HG02588 (cell line): Measurements from ENCODE around the gene ADAP1.
"Not testable (repeated sequence)": the region's sequence is repeated elsewhere in the genome, so short reads cannot be mapped to it uniquely, and the experiment has no call there.

Experiments
- ATAC-seq: cut with Tn5 transposase; IDR thresholded peaks from one replicate; pipeline ENCODE4 v1.9.1; 2021; ENCODE audit warnings: mild to moderate bottlenecking, moderate library complexity; ENCODE audit not compliant: unreplicated experiment

The ADAP1 gene

DNA sequence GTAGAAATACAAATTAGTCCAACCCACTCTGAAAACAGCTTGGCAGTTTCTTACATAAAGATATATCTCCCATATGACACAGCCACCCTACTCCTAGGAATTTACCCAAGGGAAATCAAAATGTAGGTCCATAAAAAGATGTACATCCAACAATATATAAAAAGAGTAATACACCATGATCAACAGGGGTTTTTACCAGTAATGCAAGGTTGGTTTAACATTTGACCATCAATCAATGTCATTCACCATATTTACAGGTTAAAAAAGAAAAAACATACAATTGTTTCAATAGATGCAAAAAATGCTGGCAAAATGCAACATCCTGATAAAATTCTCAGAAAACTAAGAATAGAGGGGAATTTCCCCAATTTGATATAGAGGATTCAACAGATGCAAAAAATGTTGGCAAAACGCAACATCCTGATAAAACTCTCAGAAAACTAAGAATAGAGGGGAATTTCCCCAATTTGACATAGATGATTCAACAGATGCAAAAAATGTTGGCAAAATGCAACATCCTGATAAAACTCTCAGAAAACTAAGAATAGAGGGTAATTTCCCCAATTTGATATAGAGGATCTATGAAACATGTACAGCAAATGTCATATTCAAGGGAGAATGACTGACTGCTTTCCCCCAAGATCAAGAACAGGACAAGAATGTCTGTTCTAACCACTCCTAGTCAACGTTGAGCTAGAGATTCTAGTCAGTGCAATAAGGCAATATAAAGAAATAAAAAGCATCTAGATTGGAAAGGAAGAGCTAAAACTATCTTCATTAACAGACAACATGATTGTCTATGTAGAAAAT lies 13.7 kb downstream of the ADAP1 start:
- ATAC-seq: no peak

DNA sequence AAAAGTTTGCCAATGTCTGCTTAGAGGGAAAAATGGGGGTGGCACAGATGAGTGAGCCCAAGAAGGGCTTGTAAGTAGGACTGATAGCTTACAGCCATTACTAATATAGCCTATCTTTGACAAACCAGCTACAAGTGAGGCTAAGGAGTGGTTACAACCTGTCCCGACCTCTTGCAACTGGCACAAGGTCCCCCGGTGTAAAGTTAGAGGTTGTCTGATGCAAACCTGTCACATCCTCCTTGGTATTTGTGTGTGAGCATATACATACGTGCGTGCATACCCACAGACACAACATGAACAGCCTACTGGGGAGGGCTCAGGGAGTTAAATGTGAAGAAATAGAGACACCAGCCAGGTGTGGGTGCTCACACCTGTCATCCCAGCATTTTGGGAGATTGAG lies 14.6 kb downstream of the ADAP1 start:
- no peak for ATAC-seq

DNA sequence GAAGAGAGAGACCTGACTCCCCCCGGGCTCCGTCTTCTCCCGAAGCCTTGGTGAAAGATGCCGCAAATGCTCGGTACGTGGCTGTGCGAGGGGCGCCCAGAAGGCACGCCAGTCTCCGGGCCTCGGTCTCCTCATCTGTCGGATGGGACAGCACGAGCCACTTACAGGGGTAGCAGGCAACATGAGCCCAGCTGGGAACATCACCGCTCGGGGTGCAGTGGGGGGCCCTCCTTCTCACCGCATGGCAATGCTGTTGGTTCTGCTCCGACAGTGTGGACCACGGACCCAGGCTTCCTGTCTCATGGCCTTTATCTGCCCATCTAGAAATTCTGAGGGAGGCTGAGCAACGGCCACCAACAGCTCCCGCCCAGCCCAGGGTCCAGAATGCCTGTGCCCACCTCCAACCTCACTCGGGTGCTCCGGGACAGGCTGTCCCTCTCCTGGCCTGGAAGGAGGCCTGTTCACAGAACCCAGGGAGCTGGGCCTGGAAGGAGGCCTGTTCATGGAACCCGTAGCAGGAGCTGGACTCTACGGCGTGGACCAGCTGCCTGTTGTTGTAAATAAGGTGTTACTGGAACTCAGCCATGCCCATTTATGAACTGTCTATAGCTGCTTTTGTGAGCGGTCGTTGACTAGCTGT lies 15.8 kb downstream of the ADAP1 start:
- ATAC-seq: no peak

DNA sequence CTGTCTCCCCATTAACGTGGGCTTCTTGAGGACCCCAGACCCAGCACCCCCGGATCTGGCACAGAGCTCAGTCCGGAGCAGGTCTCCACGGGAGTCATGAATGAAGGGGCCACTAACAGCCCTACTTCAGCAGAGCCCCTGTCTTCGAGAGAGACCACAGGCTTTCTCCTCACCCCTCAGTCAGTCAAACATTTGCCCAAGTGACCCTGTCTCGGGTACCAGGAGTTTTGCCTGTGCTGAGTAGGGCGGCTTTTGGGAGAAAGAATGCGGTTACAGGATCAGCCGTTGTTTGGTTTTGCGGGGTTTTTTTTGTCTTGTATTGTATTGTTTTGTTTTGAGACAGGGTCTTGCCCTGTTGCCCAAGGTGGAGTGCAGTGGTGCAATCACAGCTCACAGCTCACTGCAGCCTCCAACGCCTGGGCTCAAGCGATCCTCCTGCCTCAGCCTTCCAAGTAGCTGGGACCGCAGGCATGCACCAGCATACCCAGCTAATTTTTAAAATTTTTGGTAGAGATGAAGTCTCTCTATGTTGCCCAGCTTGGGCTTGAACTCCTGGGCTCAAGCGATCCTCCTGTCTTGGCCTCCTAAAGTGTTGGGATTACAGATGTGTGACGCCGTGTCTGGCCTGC lies 16.5 kb downstream of the ADAP1 start:
- no peak for ATAC-seq

DNA sequence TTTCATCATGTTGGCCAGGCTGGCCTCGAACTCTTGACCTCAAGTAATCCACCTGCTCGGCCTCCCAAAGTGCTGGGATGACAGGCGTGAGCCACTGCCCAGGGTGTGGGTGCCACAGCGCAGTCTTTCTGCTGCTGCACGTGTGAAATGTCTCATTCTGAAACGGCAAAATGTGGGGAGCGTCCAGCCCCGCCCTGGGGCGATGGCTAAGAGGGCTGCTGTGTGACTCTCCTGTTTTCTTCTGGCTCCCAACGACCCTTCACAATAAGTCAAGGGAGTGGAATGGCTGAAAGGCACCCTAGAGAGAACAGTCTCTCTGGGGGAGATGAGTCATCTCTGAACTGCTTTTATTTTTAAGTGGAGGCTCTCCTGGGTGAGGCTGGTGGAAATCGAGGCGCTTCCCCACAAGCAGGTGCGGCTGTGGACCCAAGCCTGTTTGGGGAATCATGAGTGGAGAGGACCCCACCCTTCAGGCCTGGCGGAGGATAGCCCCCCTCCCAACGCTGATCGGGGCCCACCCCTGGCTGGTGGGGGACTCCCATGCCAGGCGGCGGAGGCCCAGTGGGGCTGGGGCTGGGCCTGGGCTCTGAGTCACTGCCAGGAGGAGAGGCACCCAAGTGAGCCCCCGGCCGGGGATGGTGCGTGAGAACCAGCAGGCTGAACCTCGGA lies 18.0 kb downstream of the ADAP1 start:
- peak; percentile 77 for ATAC-seq

DNA sequence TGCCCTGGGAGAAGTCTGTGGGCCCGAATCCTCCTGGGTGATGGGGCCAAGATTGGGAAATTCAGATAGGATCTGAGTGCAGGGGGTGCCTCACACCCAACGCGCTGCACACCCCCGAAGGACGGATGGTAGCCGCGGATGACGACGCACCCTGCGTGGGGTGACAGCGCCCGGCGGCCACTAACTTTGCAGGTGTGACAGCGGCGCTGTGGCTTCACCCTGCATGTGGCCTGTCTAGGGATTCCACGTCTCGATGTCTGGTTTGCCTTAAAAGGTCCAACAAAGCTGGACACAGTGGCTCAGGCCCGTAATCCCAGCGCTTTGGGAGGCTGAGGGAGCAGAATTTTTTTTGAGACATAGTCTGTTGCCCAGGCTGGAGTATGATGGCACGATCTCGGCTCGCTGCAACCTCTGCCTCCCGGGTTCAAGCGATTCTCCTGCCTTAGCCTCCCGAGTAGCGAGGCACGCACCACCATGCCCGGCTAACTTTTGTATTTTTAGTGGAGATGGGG lies 18.6 kb downstream of the ADAP1 start:
- no peak for ATAC-seq

DNA sequence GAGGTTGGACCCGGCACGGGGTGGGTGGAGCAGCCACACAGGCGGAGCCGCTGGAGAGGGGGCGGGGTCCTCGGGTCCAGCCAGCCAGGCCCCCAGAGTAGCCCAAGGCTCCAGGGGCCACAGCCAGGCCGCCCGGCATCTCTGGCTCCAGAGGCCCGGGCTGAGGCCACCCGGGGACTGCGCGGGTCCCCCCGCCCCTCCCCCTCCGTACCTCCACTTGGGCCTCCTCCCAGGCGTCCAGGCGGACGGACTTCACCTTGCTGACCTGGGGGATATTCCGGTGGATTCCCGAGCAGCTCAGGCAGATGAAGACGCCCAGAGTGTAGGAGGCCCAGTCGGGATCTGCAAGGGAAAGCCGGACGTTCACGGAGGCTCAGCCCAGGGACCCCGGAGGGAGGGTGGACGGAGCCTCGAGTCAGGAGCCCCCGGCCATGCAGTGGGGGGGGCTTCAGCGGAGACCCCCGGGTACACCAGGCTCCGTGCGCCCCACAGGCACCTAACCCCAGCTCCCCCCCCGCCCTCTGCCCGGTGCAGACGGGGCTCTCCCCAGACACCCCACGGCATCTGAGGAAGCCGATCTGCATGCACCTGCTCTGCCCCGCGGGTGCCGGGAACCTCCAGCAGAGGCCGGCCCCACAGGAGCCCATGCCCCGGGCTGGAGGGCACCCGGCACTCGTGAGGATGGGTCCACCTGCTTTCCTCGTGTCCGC lies 19.2 kb downstream of the ADAP1 start:
- ATAC-seq: no peak

DNA sequence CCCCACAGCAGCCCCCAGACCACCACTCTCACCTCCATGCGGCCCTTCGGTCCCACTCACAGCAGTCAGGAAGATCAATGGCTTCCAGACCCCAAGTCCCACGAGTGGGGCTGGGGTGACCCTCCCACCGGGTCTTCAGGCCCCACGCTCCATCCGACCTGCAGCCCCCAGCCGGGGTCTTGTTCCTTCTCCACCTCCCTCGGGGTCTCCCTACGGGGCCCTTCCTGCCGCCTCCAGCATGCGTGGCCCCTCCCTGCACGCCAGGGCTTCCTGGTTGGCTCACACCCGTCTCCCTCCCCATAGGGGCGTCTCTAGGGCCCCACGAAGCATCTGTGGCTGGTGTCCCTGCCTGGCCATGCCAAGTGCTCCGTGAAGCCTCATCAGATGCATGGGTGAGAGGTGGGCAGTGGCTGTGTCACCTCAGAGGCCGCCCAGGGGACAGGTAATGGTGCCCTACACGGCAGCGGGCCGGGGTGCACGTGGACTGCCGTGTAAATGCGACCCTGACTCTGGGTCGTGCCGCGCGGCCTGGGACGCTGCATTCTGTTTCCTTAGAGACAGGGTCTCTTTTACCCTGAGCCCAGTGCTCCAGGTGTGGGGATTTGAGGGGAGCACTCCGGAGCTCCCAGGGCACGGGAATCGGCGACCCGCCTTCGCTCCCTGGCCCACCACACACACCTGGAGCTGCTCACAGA lies 19.9 kb downstream of the ADAP1 start:
- no peak for ATAC-seq

DNA sequence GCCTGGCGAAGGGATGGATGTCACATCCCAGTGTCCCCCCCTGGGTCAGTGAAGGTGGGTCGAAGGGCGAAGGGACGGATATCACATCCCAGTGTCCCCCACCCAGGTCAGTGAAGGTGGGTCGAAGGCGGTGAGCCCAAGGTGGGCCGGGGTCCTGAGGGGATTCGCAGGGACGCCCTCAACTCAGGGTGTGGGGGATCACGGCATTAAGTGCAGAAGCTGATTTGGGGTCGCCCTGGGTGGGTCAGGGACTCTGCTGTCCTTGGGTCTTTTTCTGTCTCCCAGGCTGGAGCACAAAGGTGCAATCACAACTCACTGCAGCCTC lies 21.9 kb downstream of the ADAP1 start:
- ATAC-seq: no peak

DNA sequence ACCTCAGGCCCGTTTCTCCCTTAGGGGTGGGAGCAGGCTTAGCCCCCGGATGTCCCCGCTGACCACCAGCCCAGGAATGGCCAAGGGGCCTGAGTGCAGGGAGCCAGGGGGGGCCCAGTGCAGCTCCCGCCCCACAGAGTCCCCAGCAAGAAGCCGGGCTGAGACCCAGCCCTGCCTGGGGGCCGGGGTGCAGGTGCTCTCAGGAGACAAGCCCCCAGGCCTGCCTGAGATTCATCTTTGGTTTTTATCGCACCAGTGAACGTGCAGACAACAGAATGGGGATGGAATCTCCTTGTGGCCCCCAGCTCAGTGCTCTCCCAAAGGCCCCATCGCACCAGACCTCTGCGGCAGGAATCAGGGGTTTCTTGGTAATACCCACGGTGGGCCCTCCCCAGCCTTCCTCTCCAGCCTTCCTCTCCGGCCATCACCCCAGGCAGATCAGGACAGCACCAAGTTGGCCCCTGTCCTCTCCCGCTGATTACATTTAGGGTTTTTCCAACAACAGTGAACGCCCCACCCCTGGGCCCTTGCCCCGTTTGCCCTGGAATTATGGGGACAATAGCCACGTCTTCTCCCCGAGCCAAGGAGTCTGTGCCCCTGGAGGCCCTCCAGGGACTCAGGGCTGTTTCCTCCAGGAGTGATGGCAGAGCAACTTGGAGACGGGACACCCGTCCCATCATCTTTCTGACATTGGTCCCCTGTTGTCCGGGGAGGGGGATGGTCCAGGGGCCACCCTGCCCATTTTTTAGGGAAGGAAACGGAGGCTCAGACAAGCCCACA lies 22.4 kb downstream of the ADAP1 start:
- ATAC-seq: no peak

DNA sequence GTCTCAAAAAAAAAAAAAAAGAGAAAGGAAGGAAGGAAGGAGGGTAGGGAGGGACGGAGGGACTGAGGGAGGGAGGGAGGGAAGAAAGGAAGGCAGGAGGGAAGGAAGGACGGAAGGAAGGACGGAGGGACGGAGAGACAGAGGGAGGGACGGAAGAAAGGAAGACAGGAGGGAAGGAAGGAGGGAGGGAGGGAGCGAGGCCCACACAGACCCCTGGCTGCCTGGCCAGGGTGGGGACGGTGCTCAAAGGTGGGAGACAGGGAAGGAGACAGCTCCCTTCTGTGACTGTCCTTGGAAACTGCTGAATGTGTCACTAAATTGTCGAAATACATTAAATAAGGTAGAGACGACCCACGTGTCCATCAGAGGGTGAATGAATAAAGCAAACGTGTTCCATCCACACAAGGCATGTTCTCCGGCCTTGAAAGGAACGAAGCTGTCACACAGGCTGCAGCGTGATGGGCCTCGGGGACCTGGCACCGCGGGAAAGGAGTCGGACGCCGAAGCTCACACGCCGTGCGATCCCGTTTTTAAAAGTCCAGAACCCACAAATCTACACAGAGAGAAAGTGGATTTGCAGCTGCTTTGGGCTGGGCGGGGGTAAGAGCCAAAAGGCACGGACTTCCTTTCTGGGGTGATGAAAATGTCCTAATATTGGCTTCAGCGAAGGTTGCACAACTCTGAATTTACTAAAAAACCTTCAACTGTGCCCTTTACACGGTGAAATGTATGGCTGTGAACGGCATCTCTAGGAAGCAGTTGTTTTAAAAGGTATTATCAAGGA lies 23.3 kb downstream of the ADAP1 start:
- no peak for ATAC-seq

DNA sequence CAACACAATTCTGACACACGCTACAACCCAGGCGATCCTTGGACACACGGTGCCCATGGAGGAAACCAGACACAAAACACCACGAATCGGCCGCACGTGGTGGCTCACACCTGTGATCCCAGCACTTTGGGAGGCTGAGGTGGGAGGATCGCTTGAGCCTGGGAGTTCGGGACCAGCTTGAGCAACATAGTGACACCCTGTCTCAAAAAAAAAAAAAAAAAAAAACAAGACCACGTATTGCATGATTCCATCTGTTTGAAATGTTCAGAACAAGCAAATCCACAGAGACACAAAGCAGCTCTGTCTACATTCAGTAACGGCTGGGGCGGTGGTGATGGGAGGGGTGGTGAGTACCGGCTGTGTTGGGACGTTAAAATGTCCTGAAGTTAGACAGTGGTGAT lies 25.2 kb downstream of the ADAP1 start:
- ATAC-seq: no peak

DNA sequence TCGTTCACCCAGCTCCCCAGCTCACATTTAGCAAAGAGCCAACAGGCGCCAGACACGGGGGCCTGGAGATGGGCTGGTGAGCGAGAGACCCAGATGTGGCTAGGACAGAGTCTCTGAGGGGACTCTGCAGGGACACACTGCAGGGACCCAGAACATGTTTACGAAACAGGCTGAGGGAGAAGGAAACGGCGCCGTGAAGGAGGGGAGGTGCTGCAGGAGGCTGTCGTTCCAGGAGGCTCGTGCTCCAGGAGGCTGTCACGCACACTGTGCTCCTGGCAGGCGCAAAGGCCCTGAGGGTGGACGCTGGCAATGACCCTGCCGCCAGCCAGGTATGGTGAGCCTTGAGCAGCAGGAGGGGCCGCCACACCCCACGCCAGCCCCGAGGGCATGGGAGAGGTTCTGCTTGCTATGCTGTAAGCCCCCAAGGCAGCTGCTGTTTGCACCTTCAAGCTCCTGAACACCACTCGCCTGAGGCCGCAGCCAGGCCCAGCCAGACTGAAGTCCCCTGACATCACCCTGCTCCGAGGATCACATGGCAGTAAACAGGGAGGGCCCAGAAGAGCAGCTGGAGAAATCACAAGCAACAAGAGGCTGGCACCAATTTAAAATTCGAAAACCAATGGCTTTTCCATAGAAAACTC lies 27.3 kb downstream of the ADAP1 start:
- no peak for ATAC-seq

DNA sequence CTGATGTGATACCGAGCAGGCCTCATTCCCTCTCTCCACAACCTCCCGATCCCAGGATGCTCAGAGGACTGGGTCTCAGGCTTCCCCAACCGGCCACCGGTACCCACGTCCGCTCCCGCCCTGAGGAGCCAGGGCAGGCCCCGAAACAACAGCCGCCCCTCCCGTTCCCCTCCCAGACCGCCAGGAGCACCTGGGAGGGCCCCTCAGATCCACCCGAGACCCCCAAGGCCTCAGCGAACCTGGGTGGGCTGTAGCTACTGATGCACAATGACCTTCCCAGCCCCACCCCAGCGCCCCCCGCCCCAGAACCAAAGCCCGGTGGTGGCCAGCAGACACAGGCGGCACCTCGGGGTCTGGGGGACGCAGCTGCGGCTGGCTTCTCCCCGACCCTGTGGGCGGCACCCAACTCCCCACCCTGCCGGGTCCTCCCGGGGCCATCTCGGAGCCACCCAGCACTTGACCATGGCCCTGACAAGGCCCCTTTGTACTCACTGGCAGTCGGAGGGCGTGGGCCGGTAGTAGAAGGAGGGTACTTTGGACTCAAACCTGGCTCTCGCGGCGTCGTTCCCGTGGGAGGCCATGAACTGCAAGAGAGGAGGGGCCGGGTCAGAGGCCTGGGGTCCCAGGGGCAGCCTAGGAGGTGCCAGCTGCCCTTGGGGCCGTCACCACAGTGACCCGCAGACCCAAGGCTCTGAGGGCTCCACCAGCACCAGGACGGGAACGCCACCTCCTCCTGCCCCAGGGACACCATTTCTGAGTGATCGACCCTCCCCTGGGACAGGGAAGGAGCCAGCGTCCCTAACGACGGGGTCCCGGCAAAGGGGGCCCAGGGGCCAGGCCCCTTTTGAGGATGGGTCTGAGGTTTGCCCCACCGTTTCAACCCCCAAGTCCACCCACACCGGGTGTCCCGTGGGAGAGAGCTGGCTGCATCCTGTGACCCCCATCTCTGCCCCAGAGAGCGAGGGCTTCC lies 28.1 kb downstream of the ADAP1 start:
- no peak for ATAC-seq

DNA sequence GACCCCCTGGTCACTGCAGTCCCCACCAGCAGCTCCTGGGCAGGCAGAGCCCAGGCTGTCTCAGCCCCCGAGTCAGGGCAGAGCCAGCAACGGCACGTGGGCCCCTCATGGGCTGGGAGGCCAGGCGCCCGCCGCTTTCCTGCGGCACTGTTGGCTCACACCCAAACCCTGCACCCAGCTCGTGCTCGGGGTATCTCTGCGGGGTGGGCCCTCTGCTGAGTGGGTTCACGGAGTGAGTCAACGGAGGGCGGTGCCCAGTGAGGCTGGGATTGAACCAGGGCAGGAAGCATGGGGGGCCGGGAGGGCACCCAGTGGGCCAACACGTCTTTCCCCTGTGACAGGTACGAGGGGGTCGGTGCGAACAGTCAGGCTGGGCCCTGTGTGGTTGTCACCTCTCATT lies 28.9 kb downstream of the ADAP1 start:
- ATAC-seq: no peak

DNA sequence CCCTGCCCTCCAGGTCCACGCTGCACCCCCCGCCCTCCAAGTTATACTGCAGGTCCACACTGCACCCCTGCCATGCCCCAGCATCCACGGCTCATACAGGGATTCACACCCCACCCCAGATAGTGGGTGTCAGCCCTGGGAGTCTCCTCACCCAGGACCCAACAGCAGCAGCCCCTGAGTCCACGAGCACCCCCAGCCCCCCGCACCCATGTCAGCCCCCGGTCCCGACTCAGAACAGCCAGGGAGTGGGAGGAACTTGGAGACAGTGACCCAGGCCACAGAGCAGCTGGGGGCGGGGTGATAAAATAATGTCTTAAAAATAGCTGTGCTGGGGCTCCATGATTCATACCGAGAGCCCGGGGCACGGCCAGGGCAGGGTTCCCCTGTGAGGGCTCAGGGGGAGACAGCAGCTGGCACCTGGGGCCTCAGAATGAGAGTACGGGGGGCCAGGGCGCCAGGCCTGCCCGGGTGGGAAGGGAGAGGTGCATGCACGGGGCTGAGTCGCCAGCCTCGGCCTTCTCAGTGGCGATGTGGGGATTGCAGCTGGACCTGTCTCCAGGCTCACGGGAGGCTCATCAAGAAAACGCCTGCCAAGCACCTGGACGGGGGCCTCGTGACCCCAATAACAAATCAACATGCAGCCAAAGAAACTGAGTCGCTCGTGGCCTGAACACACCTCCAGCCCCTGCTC lies 29.8 kb downstream of the ADAP1 start:
- peak; percentile 35 for ATAC-seq

DNA sequence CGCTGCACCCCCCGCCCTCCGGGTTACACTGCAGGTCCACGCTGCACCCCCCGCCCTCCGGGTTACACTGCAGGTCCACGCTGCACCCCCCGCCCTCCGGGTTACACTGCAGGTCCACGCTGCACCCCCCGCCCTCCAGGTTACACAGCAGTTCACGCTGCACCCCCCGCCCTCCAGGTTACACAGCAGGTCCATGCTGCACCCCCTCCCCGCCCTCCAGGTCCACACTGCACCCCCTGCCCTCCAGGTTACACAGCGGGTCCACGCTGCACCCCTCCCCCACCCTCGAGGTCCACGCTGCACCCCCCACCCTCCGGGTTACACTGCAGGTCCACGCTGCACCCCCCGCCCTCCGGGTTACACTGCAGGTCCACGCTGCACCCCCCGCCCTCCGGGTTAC lies 30.4 kb downstream of the ADAP1 start:
- not testable (repeated sequence) for ATAC-seq
